HepG2 (cell line): ENCODE data around the gene WLS. TPM values are rescaled to one million over a fixed set of nuclear protein-coding genes. Genes with fewer than 3 reads are reported as not detected.

Experiments
- ATAC-seq: fragments of 200-7000 bp; cut with Tn5 transposase; 3 replicates; pipeline ENCODE4 v1.9.1; 2020; ENCODE audit warnings: mild to moderate bottlenecking, moderate library complexity
- BruUV-seq: library from RNA; stranded (reverse); fragments of 400-500 nt; replicated peaks from 2 replicates; lab custom pipeline; 2021; lab: Mats Ljungman, UMichigan
- CTCF ChIA-PET: fragments of 300-600 bp; formaldehyde crosslinking; extraction: SDS; loops from one replicate; lab custom pipeline; 2021; ENCODE audit warnings: low total read pairs, inconsistent platforms, low intra/inter-chr PET ratio; lab: Yijun Ruan, JAX
- POLR2A ChIA-PET: fragments of 350-600 bp; sonication (Branson Sonifier 250); formaldehyde crosslinking; loops from one replicate; lab custom pipeline; 2020; ENCODE audit warnings: antibody characterized with exemption, inconsistent platforms; lab: Yijun Ruan, JAX
- DNase-seq: peaks from one replicate; pipeline ENCODE4 v3.0.0-alpha.2; 2015; ENCODE audit warnings: low spot score
- FAIRE-seq: peaks from 3 replicates; lab custom pipeline; 2011; peaks lifted over from hg19 to GRCh38; lab: Jason Lieb, UNC
- H2AFZ ChIP-seq: one replicate; pipeline ENCODE4 v1.6.1; 2011; ENCODE audit warnings: low read length, inconsistent platforms
- H3K27ac ChIP-seq: fragments of 300-600 bp; 3 replicates; pipeline ENCODE4 v1.8.0; 2011; ENCODE audit warnings: mixed run types, mild to moderate bottlenecking, mixed read lengths, low read length, inconsistent platforms; ENCODE audit not compliant: insufficient read depth; ENCODE audit errors: extremely low read length
- H3K27me3 ChIP-seq, 2 experiments: fragments of 200-600 bp in 1 of 2; 2 replicates in 1 of 2; 3 replicates in 1 of 2; pipeline versions ENCODE4 v1.6.0 to v1.8.0; 2011; ENCODE audit warnings: low read length in 2 of 2, mild to moderate bottlenecking in 2 of 2, moderate library complexity in 2 of 2, inconsistent platforms in 1 of 2; ENCODE audit not compliant: insufficient read depth in 2 of 2, control insufficient read depth in 1 of 2
- H3K36me3 ChIP-seq, 2 experiments: fragments of 200-600 bp in 1 of 2; replicated peaks in 1 of 2; 2 replicates in 1 of 2; 3 replicates in 1 of 2; pipeline versions ENCODE4 v1.5.1 to v1.8.0; 2011; ENCODE audit warnings: low read length in 2 of 2, inconsistent platforms in 1 of 2; ENCODE audit not compliant: insufficient read depth in 2 of 2, control insufficient read depth in 1 of 2
- H3K4me1 ChIP-seq: 2 replicates; pipeline ENCODE4 v1.5.1; 2012; ENCODE audit warnings: low read length, inconsistent platforms; ENCODE audit not compliant: insufficient read depth
- H3K4me2 ChIP-seq: 2 replicates; pipeline ENCODE4 v1.6.0; 2011; ENCODE audit warnings: low read depth, low read length, inconsistent platforms
- H3K4me3 ChIP-seq, 3 experiments: fragments of 200-600 bp in 1 of 3; sonication (generic), shearing (Covaris generic) in 1 of 3; replicated peaks in 1 of 3; 2 replicates each; pipeline ENCODE4 v1.5.1; 2011 to 2016; ENCODE audit warnings: low read length in 3 of 3, inconsistent platforms in 2 of 3, low read depth in 2 of 3, mild to moderate bottlenecking in 2 of 3, control low read depth in 1 of 3, mixed read lengths in 1 of 3; ENCODE audit not compliant: insufficient read depth in 1 of 3
- H3K79me2 ChIP-seq: one replicate; pipeline ENCODE4 v1.6.1; 2011; ENCODE audit warnings: low read length, inconsistent platforms; ENCODE audit not compliant: insufficient read depth
- H3K9ac ChIP-seq: 2 replicates; pipeline ENCODE4 v1.6.0; 2011; ENCODE audit warnings: mild to moderate bottlenecking, low read depth, low read length, inconsistent platforms; ENCODE audit not compliant: insufficient read depth
- H3K9me3 ChIP-seq: 2 replicates; pipeline ENCODE4 v1.5.1; 2012; ENCODE audit warnings: mild to moderate bottlenecking, low read length
- H4K20me1 ChIP-seq: 2 replicates; pipeline ENCODE4 v1.6.0; 2011; ENCODE audit warnings: inconsistent platforms, mild to moderate bottlenecking, low read length, moderate library complexity; ENCODE audit not compliant: insufficient read depth
- ATF7 ChIP-seq, 2 experiments: fragments of 450-650 bp in 1 of 2; sonication (generic) in 1 of 2; formaldehyde crosslinking in 1 of 2; IDR thresholded peaks; 2 replicates each; pipeline versions ENCODE4 v1.4.0 to v1.6.1; 2016 to 2020; ENCODE audit warnings: antibody characterized with exemption in 1 of 2, mild to moderate bottlenecking in 1 of 2, missing genetic modification reagents in 1 of 2
- CREBL2 ChIP-seq: sonication (generic); formaldehyde crosslinking; IDR thresholded peaks from 2 replicates; pipeline ENCODE4 v1.8.1; 2023; ENCODE audit warnings: missing genetic modification reagents, mild to moderate bottlenecking, borderline replicate concordance
- HDAC6 ChIP-seq: fragments of 200-600 bp; sonication (generic); IDR thresholded peaks from 2 replicates; pipeline ENCODE4 v1.7.0; 2017; ENCODE audit warnings: mild to moderate bottlenecking, antibody characterized with exemption, low read length, low read depth
- NR2C2 ChIP-seq: sonication (generic); formaldehyde crosslinking; IDR thresholded peaks from 2 replicates; pipeline ENCODE4 v1.4.0; 2020; ENCODE audit warnings: missing genetic modification reagents, mild to moderate bottlenecking, moderate library complexity, borderline replicate concordance
- NR3C1 ChIP-seq: sonication (generic); formaldehyde crosslinking; IDR thresholded peaks from 2 replicates; pipeline ENCODE4 v1.4.0; 2020; ENCODE audit warnings: missing genetic modification reagents
- PAX8 ChIP-seq: sonication (generic); formaldehyde crosslinking; IDR thresholded peaks from 2 replicates; pipeline ENCODE4 v1.8.0; 2022; ENCODE audit warnings: mild to moderate bottlenecking, missing genetic modification reagents, borderline replicate concordance
- WIZ ChIP-seq: sonication (generic); formaldehyde crosslinking; IDR thresholded peaks from 2 replicates; pipeline ENCODE4 v1.5.1; 2020; ENCODE audit warnings: mild to moderate bottlenecking, missing genetic modification reagents
- ZBTB7A ChIP-seq: sonication (generic); formaldehyde crosslinking; IDR thresholded peaks from 2 replicates; pipeline ENCODE4 v1.8.0; 2022; ENCODE audit warnings: mild to moderate bottlenecking, missing genetic modification reagents
- ZNF326 ChIP-seq: sonication (generic); formaldehyde crosslinking; IDR thresholded peaks from 2 replicates; pipeline ENCODE4 v1.4.0; 2020; ENCODE audit warnings: missing genetic modification reagents, borderline replicate concordance
- ZNF496 ChIP-seq: sonication (generic); formaldehyde crosslinking; IDR thresholded peaks from 2 replicates; pipeline ENCODE4 v1.8.1; 2023; ENCODE audit warnings: mild to moderate bottlenecking, moderate library complexity, missing genetic modification reagents; ENCODE audit not compliant: insufficient replicate concordance
- ZNF546 ChIP-seq: sonication (generic); formaldehyde crosslinking; conservative IDR thresholded peaks from 2 replicates; pipeline ENCODE4 v1.8.1; 2023; ENCODE audit warnings: mild to moderate bottlenecking, missing genetic modification reagents
- ZNF550 ChIP-seq: sonication (generic); formaldehyde crosslinking; IDR thresholded peaks from 2 replicates; pipeline ENCODE4 v1.4.0; 2020; ENCODE audit warnings: mild to moderate bottlenecking, missing genetic modification reagents, borderline replicate concordance
- WGBS: methylation state at CpG from one replicate; pipeline ENCODE4 v1.1.6; 2017; ENCODE audit warnings: low lambda C conversion rate; 5-methylcytosine and 5-hydroxymethylcytosine counted together
- in situ Hi-C: cut with HindIII; loops from 2 replicates; pipeline ENCODE4 v1.10.0; 2017; ENCODE audit warnings: low pct_unique_long_range_greater_than_20kb; ENCODE audit not compliant: extremely low pct_ligation_motif_present
- intact Hi-C: fragments of 100-400 bp; cut with micrococcal nuclease; formaldehyde crosslinking; loops from one replicate; pipeline ENCODE4 v1.10.0; 2022; ENCODE audit not compliant: unreplicated experiment
- polyA plus RNA-seq, 8 experiments: library from polyadenylated mRNA; depleted of rRNA in 3 of 8; stranded (reverse) in 7 of 8; unstranded in 1 of 8; fragments of >200 nt; fragmentation: Illumina TruSeq in 4 of 8; extraction: Trizol in 4 of 8; gene quantifications; 2 replicates each; pipeline versions ENCODE4 v1.2.1 to v1.2.3, GENCODE V29; 2011 to 2016; ENCODE audit warnings: low read depth in 4 of 8, missing spikeins in 1 of 8, mixed read lengths in 1 of 8; ENCODE audit not compliant: insufficient read depth in 1 of 8
- total RNA-seq, 5 experiments: library from RNA; depleted of rRNA; stranded (reverse); fragments of >200 nt; fragmentation: Illumina TruSeq; extraction: Trizol; gene quantifications; 2 replicates each; pipeline ENCODE4 v1.2.3, GENCODE V29; 2016; ENCODE audit warnings: low read depth in 1 of 5

WLS gene
- total and polyA plus RNA-seq, 2 of the 13 experiments (the other 11 are each of a cell fraction or from before 2014, with no cell fraction given) = not detected

GRCh38 chr1:68201546-68202238, 30.6 kb downstream of the WLS start:
- Histone ChIP-seq H4K20me1 (no peaks in the 10 kb centered on the region), H3K9me3 (no peaks in the 10 kb centered on the region), H3K4me1 (peaks cover 17% of the 10 kb centered on the region), H3K27ac (no peak overlapping the region), H3K9ac (no peak overlapping the region), H3K79me2 (no peaks in the 10 kb centered on the region), H3K4me2 (no peak overlapping the region), H2AFZ (no peak overlapping the region), H3K27me3 (no peaks in the 10 kb centered on the region), H3K4me3 (no peak overlapping the region), H3K36me3 (no peaks in the 10 kb centered on the region)
- no TSS peak for BruUV-seq
- 20% methylated on average over 7 of the region's 7 CpGs for WGBS
- in situ Hi-C loops = no loop called here
- intact Hi-C loops = no loop called here
- CTCF ChIA-PET = no interaction called here
- FAIRE-seq (no peak), ATAC-seq (no peak), DNase-seq (no peak)
- no peak for TF ChIP-seq ZNF326 (CRISPR knock-in tag)
- no peak for TF ChIP-seq CREBL2 (CRISPR knock-in tag)
- POLR2A ChIA-PET = no interaction called here

GRCh38 chr1:68199603-68200002, 32.7 kb downstream of the WLS start:
- H4K20me1 ChIP-seq = no peaks in the 10 kb centered on the region
- BruUV-seq = no TSS peak
- ATAC-seq = no peak
- no peak overlapping the region for H3K4me3 ChIP-seq
- H3K9ac ChIP-seq = no peak overlapping the region
- FAIRE-seq = no peak
- no peaks in the 10 kb centered on the region for H3K36me3 ChIP-seq
- TF ChIP-seq NR2C2 (CRISPR knock-in tag) (no peak), ZNF546 (CRISPR knock-in tag) (no peak), PAX8 (no peak), NR3C1 (no peak), ZNF550 (CRISPR knock-in tag) (no peak), HDAC6 (no peak), ATF7 (IDR thresholded peaks at IDR 0.05) (no peak), ATF7 (CRISPR knock-in tag; IDR thresholded peaks at IDR 0.05) (no peak), WIZ (CRISPR knock-in tag) (no peak), ZNF496 (no peak), ZBTB7A (no peak)
- TF ChIP-seq, all 625 proteins: peak for 0
- ChIA-PET POLR2A (no interaction called here), CTCF (no interaction called here)
- no peak overlapping the region for H3K27ac ChIP-seq
- in situ Hi-C loops (no loop called here), intact Hi-C loops (no loop called here)
- no peak overlapping the region for H3K4me2 ChIP-seq
- H3K4me1 ChIP-seq = peaks cover 18% of the 10 kb centered on the region
- no peak for DNase-seq
- H2AFZ ChIP-seq = no peak overlapping the region
- H3K79me2 ChIP-seq = no peaks in the 10 kb centered on the region
- no peaks in the 10 kb centered on the region for H3K27me3 ChIP-seq
- no peaks in the 10 kb centered on the region for H3K9me3 ChIP-seq
- 19% methylated on average over 2 of the region's 2 CpGs for WGBS
